Measurements from ENCODE around the gene IGF2R.

IGF2R gene

GRCh38 chr6:159996626-159997497, 28.0 kb downstream of the IGF2R start:
- Histone ChIP-seq H3K4me2 (ENCODE audit: low read length) (no peak overlapping the region), H3K79me2 (ENCODE audit: low read length) (peaks cover 23% of the 10 kb centered on the region), H3K27ac (ENCODE audit: low read length) (no peak overlapping the region), H2AFZ (ENCODE audit: low read depth, low read length) (no peak overlapping the region), H3K9ac (ENCODE audit: low read length) (no peak overlapping the region), H3K36me3 (replicated peaks; ENCODE audit: low read depth, low read length) (peaks cover 6% of the 10 kb centered on the region), H3K4me3 (ENCODE audit: low read length) (no peak overlapping the region), H3K27me3 (ENCODE audit: low read depth, low read length) (no peaks in the 10 kb centered on the region), H3K4me1 (ENCODE audit: low read length) (no peaks in the 10 kb centered on the region), H3K9me3 (ENCODE audit: insufficient read depth, low read length) (no peaks in the 10 kb centered on the region), H4K20me1 (ENCODE audit: insufficient read depth, low read length) (no peaks in the 10 kb centered on the region)
- TF ChIP-seq CTCF (IDR thresholded peaks at IDR 0.05; ENCODE audit: low read depth, low read length): no peak
- TF ChIP-seq EZH2phosphoT487 (IDR thresholded peaks at IDR 0.05; ENCODE audit: low read depth): no peak

- H3K4me1 ChIP-seq (ENCODE audit: low read length): no peaks in the 10 kb centered on the region
- no peak overlapping the region for H2AFZ ChIP-seq (ENCODE audit: low read depth, low read length)
- TF ChIP-seq CTCF (IDR thresholded peaks at IDR 0.05; ENCODE audit: low read depth, low read length) (no peak), EZH2phosphoT487 (IDR thresholded peaks at IDR 0.05; ENCODE audit: low read depth) (no peak)
- H3K4me3 ChIP-seq (ENCODE audit: low read length): no peak overlapping the region
- no peak overlapping the region for H3K4me2 ChIP-seq (ENCODE audit: low read length)
- H3K9me3 ChIP-seq (ENCODE audit: insufficient read depth, low read length): no peaks in the 10 kb centered on the region
- no peaks in the 10 kb centered on the region for H3K27me3 ChIP-seq (ENCODE audit: low read depth, low read length)
- H3K27ac ChIP-seq (ENCODE audit: low read length): no peak overlapping the region
- no peaks in the 10 kb centered on the region for H4K20me1 ChIP-seq (ENCODE audit: insufficient read depth, low read length)
- H3K79me2 ChIP-seq (ENCODE audit: low read length): peaks cover 22% of the 10 kb centered on the region
- no peak overlapping the region for H3K9ac ChIP-seq (ENCODE audit: low read length)
- H3K36me3 ChIP-seq (replicated peaks; ENCODE audit: low read depth, low read length): peaks cover 5% of the 10 kb centered on the region
Observed at GRCh38 chr6:159997498-159998101, 28.7 kb downstream of the IGF2R start.

- no peaks in the 10 kb centered on the region for H3K4me1 ChIP-seq (ENCODE audit: low read length)
- H3K4me2 ChIP-seq (ENCODE audit: low read length): no peak overlapping the region
- no peak overlapping the region for H3K27ac ChIP-seq (ENCODE audit: low read length)
- H4K20me1 ChIP-seq (ENCODE audit: insufficient read depth, low read length): no peaks in the 10 kb centered on the region
- peaks cover 22% of the 10 kb centered on the region for H3K79me2 ChIP-seq (ENCODE audit: low read length)
- no peaks in the 10 kb centered on the region for H3K27me3 ChIP-seq (ENCODE audit: low read depth, low read length)
- H3K4me3 ChIP-seq (ENCODE audit: low read length): no peak overlapping the region
- no peak overlapping the region for H3K9ac ChIP-seq (ENCODE audit: low read length)
- no peak overlapping the region for H2AFZ ChIP-seq (ENCODE audit: low read depth, low read length)
- peaks cover 5% of the 10 kb centered on the region for H3K36me3 ChIP-seq (replicated peaks; ENCODE audit: low read depth, low read length)
- H3K9me3 ChIP-seq (ENCODE audit: insufficient read depth, low read length): no peaks in the 10 kb centered on the region
- TF ChIP-seq CTCF (IDR thresholded peaks at IDR 0.05; ENCODE audit: low read depth, low read length): no peak
- TF ChIP-seq EZH2phosphoT487 (IDR thresholded peaks at IDR 0.05; ENCODE audit: low read depth): no peak
Observed at GRCh38 chr6:159998538-159998937, 29.7 kb downstream of the IGF2R start.

GRCh38 chr6:159999240-159999671, 30.4 kb downstream of the IGF2R start:
- Histone ChIP-seq H3K4me3 (ENCODE audit: low read length) (no peak overlapping the region), H3K4me1 (ENCODE audit: low read length) (no peaks in the 10 kb centered on the region), H3K4me2 (ENCODE audit: low read length) (no peak overlapping the region), H4K20me1 (ENCODE audit: insufficient read depth, low read length) (no peaks in the 10 kb centered on the region), H3K79me2 (ENCODE audit: low read length) (peaks cover 22% of the 10 kb centered on the region), H3K27me3 (ENCODE audit: low read depth, low read length) (no peaks in the 10 kb centered on the region), H3K9ac (ENCODE audit: low read length) (no peak overlapping the region), H2AFZ (ENCODE audit: low read depth, low read length) (no peak overlapping the region), H3K9me3 (ENCODE audit: insufficient read depth, low read length) (no peaks in the 10 kb centered on the region), H3K27ac (ENCODE audit: low read length) (no peak overlapping the region), H3K36me3 (replicated peaks; ENCODE audit: low read depth, low read length) (peaks cover 5% of the 10 kb centered on the region)
- TF ChIP-seq CTCF (IDR thresholded peaks at IDR 0.05; ENCODE audit: low read depth, low read length): no peak
- no peak for TF ChIP-seq EZH2phosphoT487 (IDR thresholded peaks at IDR 0.05; ENCODE audit: low read depth)
